Measurements from ENCODE around the gene GAA.

- TF ChIP-seq CTCF (IDR thresholded peaks at IDR 0.05; ENCODE audit: control extremely low read depth in 1 of 3, insufficient read depth in 1 of 3, low read depth in 1 of 3, low read length in 3 of 3) (no peak), ASH2L (IDR thresholded peaks at IDR 0.05; ENCODE audit: low read length) (no peak), TAF1 (IDR thresholded peaks at IDR 0.05; ENCODE audit: low read depth, low read length) (no peak), EZH2 (IDR thresholded peaks at IDR 0.05; ENCODE audit: low read depth, low read length, severe bottlenecking) (no peak), POLR2AphosphoS5 (IDR thresholded peaks at IDR 0.05; ENCODE audit: low read depth, low read length) (no peak)
Measured at GRCh38 chr17:80089762-80090161, 11.6 kb upstream of the GAA start.
